HEK293T (cell line): Measurements from ENCODE around the gene TTLL9.

Experiments used
- CTCF ChIA-PET: fragments of 350-600 bp; formaldehyde crosslinking; extraction: SDS; loops from one replicate; lab custom pipeline; 2021; ENCODE audit warnings: antibody characterized with exemption, inconsistent platforms; lab: Yijun Ruan, JAX
- POLR2A ChIA-PET: fragments of 350-600 bp; formaldehyde crosslinking; extraction: SDS; loops from one replicate; lab custom pipeline; 2020; ENCODE audit warnings: antibody characterized with exemption, inconsistent platforms; lab: Yijun Ruan, JAX
- DNase-seq: peaks from one replicate; pipeline ENCODE4 v3.0.0; 2012; ENCODE audit warnings: mixed read lengths; ENCODE audit errors: extremely low spot score
- ARNT ChIP-seq: fragments of 450-650 bp; IDR thresholded peaks from 2 replicates; pipeline ENCODE4 v1.6.1; 2017; ENCODE audit warnings: mild to moderate bottlenecking
- BHLHE40 ChIP-seq: fragments of 450-650 bp; IDR thresholded peaks from 2 replicates; pipeline ENCODE4 v1.6.1; 2016; ENCODE audit warnings: mild to moderate bottlenecking, moderate library complexity, borderline replicate concordance
- CTBP1 ChIP-seq: fragments of 450-650 bp; IDR thresholded peaks from 2 replicates; pipeline ENCODE4 v1.6.1; 2016; ENCODE audit warnings: borderline replicate concordance
- ELF4 ChIP-seq: fragments of 450-650 bp; IDR thresholded peaks from 2 replicates; pipeline ENCODE4 v1.6.1; 2017; ENCODE audit warnings: antibody characterized with exemption
- FOXA1 ChIP-seq: fragments of 450-650 bp; IDR thresholded peaks from 2 replicates; pipeline ENCODE4 v1.6.1; 2016; ENCODE audit warnings: mild to moderate bottlenecking
- FOXK2 ChIP-seq: fragments of 450-650 bp; IDR thresholded peaks from 2 replicates; pipeline ENCODE4 v1.6.1; 2016; ENCODE audit warnings: mild to moderate bottlenecking
- FOXM1 ChIP-seq: fragments of 450-650 bp; IDR thresholded peaks from 2 replicates; pipeline ENCODE4 v1.6.1; 2017; ENCODE audit warnings: mild to moderate bottlenecking, borderline replicate concordance
- HDGF ChIP-seq: fragments of 450-650 bp; IDR thresholded peaks from 2 replicates; pipeline ENCODE4 v1.6.1; 2017; ENCODE audit warnings: antibody characterized with exemption, borderline replicate concordance
- L3MBTL2 ChIP-seq: fragments of 450-650 bp; conservative IDR thresholded peaks from 2 replicates; pipeline ENCODE4 v1.6.1; 2016; ENCODE audit warnings: mild to moderate bottlenecking
- LEF1 ChIP-seq: fragments of 450-650 bp; IDR thresholded peaks from 2 replicates; pipeline ENCODE4 v1.6.1; 2017; ENCODE audit warnings: mild to moderate bottlenecking, borderline replicate concordance
- NFRKB ChIP-seq: fragments of 450-650 bp; IDR thresholded peaks from 2 replicates; pipeline ENCODE4 v1.6.1; 2016; ENCODE audit warnings: mild to moderate bottlenecking, moderate library complexity
- PKNOX1 ChIP-seq: fragments of 450-650 bp; IDR thresholded peaks from 2 replicates; pipeline ENCODE4 v1.6.1; 2016
- SP1 ChIP-seq: fragments of 450-650 bp; IDR thresholded peaks from 2 replicates; pipeline ENCODE4 v1.6.1; 2017
- SUZ12 ChIP-seq: fragments of 450-650 bp; IDR thresholded peaks from 2 replicates; pipeline ENCODE4 v1.6.1; 2016; ENCODE audit warnings: mild to moderate bottlenecking
- TARDBP ChIP-seq: fragments of 450-650 bp; IDR thresholded peaks from 2 replicates; pipeline ENCODE4 v1.6.1; 2016
- ZNF384 ChIP-seq: fragments of 450-650 bp; IDR thresholded peaks from 2 replicates; pipeline ENCODE4 v1.6.1; 2016

The TTLL9 gene

DNA sequence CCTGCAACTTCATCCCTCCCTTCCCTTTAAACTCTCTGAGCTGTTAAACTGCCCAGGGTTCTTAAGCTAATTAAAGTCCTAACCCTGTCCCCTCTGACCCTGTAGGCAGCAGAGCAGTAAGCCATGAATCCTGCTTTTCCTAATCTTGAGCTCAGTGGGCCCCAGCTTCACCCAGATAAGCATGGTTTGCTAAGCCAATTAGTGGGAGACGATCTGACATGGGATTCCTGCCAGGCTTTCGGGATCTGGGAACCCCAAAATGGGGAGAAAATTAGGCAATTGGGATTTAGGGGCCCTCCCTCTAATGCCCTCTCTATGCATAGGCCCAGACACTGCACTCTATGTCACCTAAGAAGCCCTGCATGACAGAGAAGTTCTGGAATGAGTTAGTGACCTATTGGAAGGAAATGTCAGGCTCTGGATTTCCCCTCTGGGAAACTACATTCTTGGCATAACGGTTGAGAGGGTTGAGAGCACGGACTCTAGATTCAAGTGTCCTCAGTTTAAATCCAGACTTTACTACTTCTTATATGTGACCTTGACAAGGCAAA is 102.1 kb downstream of the TTLL9 start:
- TF ChIP-seq FOXK2 (no peak), ZNF384 (no peak), BHLHE40 (no peak), SP1 (no peak), SUZ12 (no peak), ARNT (no peak), L3MBTL2 (no peak), CTBP1 (no peak), FOXM1 (no peak)
- ChIA-PET POLR2A (no interaction called here), CTCF (interaction anchor here (1.0 kb wide), 1 partner anchor 34 kb away, joined by 3 read pairs; no protein-coding TSS in a partner anchor)
- no peak for DNase-seq

GRCh38 chr20:31974296-31974695 is 103.9 kb downstream of the TTLL9 start:
- TF ChIP-seq BHLHE40 (no peak), LEF1 (no peak), L3MBTL2 (no peak)
- ChIA-PET CTCF (no interaction called here), POLR2A (no interaction called here)
- DNase-seq: no peak

DNA sequence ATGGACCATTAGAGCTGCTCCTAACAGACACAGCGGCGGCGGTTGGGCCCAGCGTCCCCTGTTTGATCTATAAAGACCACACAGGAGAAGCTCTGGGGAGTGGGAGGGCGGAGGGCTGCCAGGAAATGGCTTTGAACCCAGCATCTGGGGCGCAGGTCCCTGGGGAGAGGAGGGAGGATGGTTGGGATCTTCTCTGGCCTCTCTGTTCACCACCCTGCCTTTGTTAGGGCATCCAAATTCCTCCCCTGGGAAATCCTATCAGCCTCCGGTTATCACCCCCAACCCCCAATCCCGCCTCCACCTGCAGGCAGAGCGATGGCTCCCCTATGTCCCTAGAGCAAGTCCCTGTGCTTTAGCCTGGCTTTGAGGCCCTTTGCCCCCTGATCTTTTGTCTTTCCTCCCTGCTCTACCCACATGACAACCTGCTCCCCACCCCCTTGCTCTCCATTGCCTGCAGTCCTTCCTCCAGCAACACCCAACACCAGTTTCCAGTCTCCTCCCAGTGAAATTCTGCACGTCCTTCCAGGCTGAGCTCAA is 104.6 kb downstream of the TTLL9 start:
- ChIA-PET POLR2A (interaction anchor here (0.8 kb wide), 1 partner anchor 95 kb away, joined by 3 read pairs; no protein-coding TSS in a partner anchor), CTCF (no interaction called here)
- TF ChIP-seq HDGF (no peak), CTBP1 (no peak)
- DNase-seq: no peak

DNA sequence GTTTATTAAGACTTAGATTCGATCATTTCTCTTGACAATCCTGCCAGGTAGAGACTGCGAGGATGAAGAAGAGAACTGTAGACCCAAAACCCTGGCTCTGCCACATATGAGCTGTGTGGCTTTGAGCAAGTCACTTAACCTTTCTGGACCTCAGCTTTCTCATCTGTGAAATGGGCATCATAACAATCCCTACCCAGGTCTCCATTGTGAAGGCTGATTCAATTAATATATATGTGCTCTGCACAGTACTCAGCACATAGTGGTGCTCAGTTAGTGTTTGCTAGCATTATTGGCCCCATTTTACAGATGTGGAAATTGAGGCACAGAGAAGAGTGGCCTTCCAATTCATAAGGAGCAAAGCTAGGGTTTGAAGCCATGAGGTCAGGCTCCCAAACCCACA is 105.4 kb downstream of the TTLL9 start:
- POLR2A ChIA-PET: interaction anchor here (0.8 kb wide), 1 partner anchor 96 kb away, joined by 3 read pairs; no protein-coding TSS in a partner anchor
- CTCF ChIA-PET: no interaction called here
- TF ChIP-seq FOXK2 (no peak), ELF4 (no peak), FOXA1 (no peak), PKNOX1 (no peak), ZNF384 (no peak), TARDBP (no peak), SUZ12 (no peak), SP1 (no peak)
- no peak for DNase-seq

- no peak for DNase-seq
- ChIA-PET POLR2A (no interaction called here), CTCF (no interaction called here)
- no peak for TF ChIP-seq SUZ12
- no peak for TF ChIP-seq SP1
- no peak for TF ChIP-seq L3MBTL2
- TF ChIP-seq FOXK2: no peak
- TF ChIP-seq PKNOX1: no peak
Observed at GRCh38 chr20:31977080-31977479, 106.6 kb downstream of the TTLL9 start.

DNA sequence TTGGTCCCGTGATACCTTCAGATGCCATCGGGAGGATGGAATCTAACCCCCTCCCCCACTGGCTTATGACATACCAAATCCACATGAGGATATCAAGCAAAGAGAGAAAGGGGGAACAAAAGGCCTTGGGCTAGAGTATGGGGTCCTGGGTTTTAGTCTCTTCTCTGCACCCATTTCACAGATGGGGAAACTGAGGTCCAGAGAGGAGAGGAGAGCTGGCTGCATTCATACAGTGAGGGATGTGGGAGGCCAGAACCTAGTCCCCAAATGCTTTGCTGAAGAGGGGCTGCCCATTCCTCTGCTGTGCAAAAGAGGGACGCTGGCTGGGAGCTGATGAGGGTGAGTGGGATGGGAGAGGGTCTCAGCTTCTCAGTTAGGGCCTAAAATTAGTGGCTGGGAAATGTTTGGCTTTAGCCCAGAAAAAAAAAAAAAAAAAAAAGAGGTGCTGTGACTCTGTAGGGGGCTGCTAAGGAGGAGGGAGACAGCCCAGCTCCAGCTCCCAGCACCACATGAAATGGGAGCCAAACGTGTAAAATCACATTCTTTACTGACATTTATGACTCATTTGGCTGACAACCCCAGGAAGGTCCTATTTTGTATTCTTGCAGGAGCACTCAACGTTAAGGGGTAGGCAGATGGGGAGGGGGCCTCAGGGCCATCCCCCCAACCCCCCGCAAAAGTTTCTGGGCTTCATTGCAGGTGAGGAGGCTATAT is 109.4 kb downstream of the TTLL9 start:
- no peak for DNase-seq
- no peak for TF ChIP-seq BHLHE40
- no peak for TF ChIP-seq ARNT
- TF ChIP-seq L3MBTL2: no peak
- no peak for TF ChIP-seq NFRKB
- no peak for TF ChIP-seq FOXK2
- ChIA-PET CTCF (no interaction called here), POLR2A (no interaction called here)

DNA sequence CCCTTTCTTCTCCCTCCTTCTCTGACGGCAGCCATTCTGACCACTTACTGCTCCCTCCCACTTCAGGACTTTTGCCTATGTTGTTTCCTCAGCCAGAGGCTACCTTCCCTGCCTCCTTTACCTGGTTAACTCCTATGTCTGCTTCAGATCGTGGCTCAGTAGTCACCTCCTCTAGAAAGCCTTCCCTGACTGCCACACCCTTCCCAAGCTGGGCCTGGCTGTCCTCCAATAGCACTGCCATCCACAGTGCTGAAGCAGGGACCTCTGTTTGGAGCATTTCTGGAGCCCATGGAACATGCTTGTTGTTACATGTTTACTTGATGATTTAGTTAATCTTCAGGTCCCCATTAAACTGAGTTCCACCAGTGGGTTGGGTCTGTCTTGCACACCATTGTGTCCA is 111.3 kb downstream of the TTLL9 start:
- ChIA-PET CTCF (no interaction called here), POLR2A (no interaction called here)
- DNase-seq: no peak

More for the DNA sequence above, 111.3 kb downstream of the TTLL9 start:
- TF ChIP-seq FOXM1 (no peak), TARDBP (no peak), SUZ12 (no peak), FOXK2 (no peak), HDGF (no peak), CTBP1 (no peak), ZNF384 (no peak), ELF4 (no peak), ARNT (no peak), NFRKB (no peak), LEF1 (no peak), SP1 (no peak), PKNOX1 (no peak), BHLHE40 (no peak), FOXA1 (no peak), L3MBTL2 (no peak)
